ENCODE measurements around the gene BRICD5. TPM values are rescaled to one million over a fixed set of nuclear protein-coding genes. Genes with fewer than 3 reads are reported as not detected.
"Not testable (repeated sequence)": the region's sequence is repeated elsewhere in the genome, so short reads cannot be mapped to it uniquely, and the experiment has no call there.

Gene BRICD5
- total and polyA plus RNA-seq, 10 donors: 3.5 to 40.2 (median 10.5) TPM

- Histone ChIP-seq H3K27me3 (replicated peaks in 1 of 7) (peaks cover 0 to 8% (median 6%) of the 10 kb centered on the region in 7 donors), H3K36me3 (peaks cover 0 to 86% (median 45%) of the 10 kb centered on the region in 6 donors), H3K27ac (no peak overlapping the region), H3K9me3 (no peaks in the 10 kb centered on the region), H3K4me3 (no peak overlapping the region), H3K4me1 (peaks cover 0 to 21% (median 4%) of the 10 kb centered on the region in 6 donors)
- intact Hi-C loops (cut with DNase I; ENCODE audit: low total_unique reads): no loop called here
- TF ChIP-seq POLR2AphosphoS5 (IDR thresholded peaks at IDR 0.05) (peak in 2 of 3 donors; percentile 7 to 8), POLR2A (IDR thresholded peaks at IDR 0.05) (no peak)
- DNase-seq: no peak
- WGBS, 5 donors: 69 to 82% (median 80%) methylated on average over 10 to 11 of the region's 11 CpGs
Measured at GRCh38 chr16:2242598-2242997, 31.9 kb upstream of the BRICD5 start.

GRCh38 chr16:2240331-2240730 lies 29.7 kb upstream of the BRICD5 start:
- intact Hi-C loops (cut with DNase I; ENCODE audit: low total_unique reads); H3K27ac ChIP-seq; H3K9me3 ChIP-seq; DNase-seq; H3K4me3 ChIP-seq: not testable (repeated sequence)
- peaks cover 11 to 43% (median 19%) of the 10 kb centered on the region in 6 donors for H3K4me1 ChIP-seq
- H3K27me3 ChIP-seq (replicated peaks in 1 of 7): peaks cover 0 to 30% (median 26%) of the 10 kb centered on the region in 7 donors
- peaks cover 0 to 88% (median 36%) of the 10 kb centered on the region in 6 donors for H3K36me3 ChIP-seq
- WGBS, 5 donors: 80 to 89% (median 87%) methylated on average over 9 of the region's 9 CpGs

- 78 to 89% (median 86%) methylated on average over 12 to 15 of the region's 15 CpGs for WGBS, 5 donors
- no peak overlapping the region for H3K4me3 ChIP-seq
- DNase-seq: no peak
- H3K36me3 ChIP-seq: peaks cover 4 to 88% (median 37%) of the 10 kb centered on the region in 6 donors
- no peaks in the 10 kb centered on the region for H3K9me3 ChIP-seq
- TF ChIP-seq POLR2AphosphoS5 (IDR thresholded peaks at IDR 0.05): no peak
- TF ChIP-seq, protein P1, sequence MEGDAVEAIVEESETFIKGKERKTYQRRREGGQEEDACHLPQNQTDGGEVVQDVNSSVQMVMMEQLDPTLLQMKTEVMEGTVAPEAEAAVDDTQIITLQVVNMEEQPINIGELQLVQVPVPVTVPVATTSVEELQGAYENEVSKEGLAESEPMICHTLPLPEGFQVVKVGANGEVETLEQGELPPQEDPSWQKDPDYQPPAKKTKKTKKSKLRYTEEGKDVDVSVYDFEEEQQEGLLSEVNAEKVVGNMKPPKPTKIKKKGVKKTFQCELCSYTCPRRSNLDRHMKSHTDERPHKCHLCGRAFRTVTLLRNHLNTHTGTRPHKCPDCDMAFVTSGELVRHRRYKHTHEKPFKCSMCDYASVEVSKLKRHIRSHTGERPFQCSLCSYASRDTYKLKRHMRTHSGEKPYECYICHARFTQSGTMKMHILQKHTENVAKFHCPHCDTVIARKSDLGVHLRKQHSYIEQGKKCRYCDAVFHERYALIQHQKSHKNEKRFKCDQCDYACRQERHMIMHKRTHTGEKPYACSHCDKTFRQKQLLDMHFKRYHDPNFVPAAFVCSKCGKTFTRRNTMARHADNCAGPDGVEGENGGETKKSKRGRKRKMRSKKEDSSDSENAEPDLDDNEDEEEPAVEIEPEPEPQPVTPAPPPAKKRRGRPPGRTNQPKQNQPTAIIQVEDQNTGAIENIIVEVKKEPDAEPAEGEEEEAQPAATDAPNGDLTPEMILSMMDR (IDR thresholded peaks at IDR 0.05 in 8 of 11, conservative IDR thresholded peaks at IDR 0.05 in 3 of 11): no peak
- TF ChIP-seq POLR2A (IDR thresholded peaks at IDR 0.05): no peak
- intact Hi-C loops (cut with DNase I; ENCODE audit: low total_unique reads): no loop called here
- H3K27ac ChIP-seq: no peak overlapping the region
- H3K27me3 ChIP-seq (replicated peaks in 1 of 7): peaks cover 0 to 43% (median 26%) of the 10 kb centered on the region in 7 donors
- peaks cover 11 to 44% (median 19%) of the 10 kb centered on the region in 6 donors for H3K4me1 ChIP-seq
Measured at GRCh38 chr16:2238838-2239675, 28.4 kb upstream of the BRICD5 start.

DNA sequence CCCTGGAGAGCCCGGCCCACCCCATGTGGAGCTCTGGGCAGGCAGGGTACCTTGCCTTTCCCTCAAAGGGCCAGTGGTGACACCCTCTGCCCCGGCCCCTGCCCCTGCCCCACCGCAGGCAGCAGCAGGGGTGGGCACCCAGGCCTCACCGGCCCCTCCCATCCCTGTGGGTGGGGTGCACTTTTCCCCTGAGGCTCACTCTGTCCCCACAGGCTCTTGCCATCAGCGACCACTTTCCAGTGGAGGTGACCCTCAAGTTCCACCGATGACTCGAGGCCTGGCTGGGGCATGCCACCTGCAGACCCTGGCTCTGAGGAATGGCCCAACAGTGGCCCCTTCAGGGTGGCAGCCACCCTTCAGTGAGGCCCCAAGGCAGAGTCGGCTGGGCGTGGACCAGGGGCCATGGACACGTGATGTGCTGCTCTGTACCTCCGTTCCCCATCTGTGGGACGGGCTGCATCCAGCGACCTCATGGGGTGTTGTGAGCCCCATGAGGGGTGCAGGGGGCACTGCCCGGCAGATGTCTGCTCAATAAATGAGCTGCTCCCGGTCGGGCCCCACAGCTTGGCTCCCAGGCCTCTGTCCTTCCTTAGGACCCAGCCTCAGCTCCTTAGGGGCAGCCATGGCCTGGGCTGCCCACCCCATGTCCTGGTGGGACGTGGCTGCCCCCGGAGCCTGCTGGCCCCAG lies 27.6 kb upstream of the BRICD5 start:
- Histone ChIP-seq H3K27ac (no peak overlapping the region), H3K9me3 (no peaks in the 10 kb centered on the region), H3K4me3 (no peak overlapping the region), H3K36me3 (peaks cover 8 to 88% (median 38%) of the 10 kb centered on the region in 6 donors), H3K4me1 (peaks cover 11 to 42% (median 19%) of the 10 kb centered on the region in 6 donors), H3K27me3 (replicated peaks in 1 of 7) (peaks cover 0 to 49% (median 26%) of the 10 kb centered on the region in 7 donors)
- TF ChIP-seq POLR2A (IDR thresholded peaks at IDR 0.05) (no peak), POLR2AphosphoS5 (IDR thresholded peaks at IDR 0.05) (peak in 2 of 3 donors; percentile 5 to 7)
- TF ChIP-seq, protein P1 (IDR thresholded peaks at IDR 0.05 in 8 of 11, conservative IDR thresholded peaks at IDR 0.05 in 3 of 11): no peak
- 56 to 74% (median 68%) methylated on average over 10 to 18 of the region's 18 CpGs for WGBS, 5 donors
- intact Hi-C loops (cut with DNase I; ENCODE audit: low total_unique reads): no loop called here
- no peak for DNase-seq
